ENCODE results near the gene ADH4.
"Not testable (repeated sequence)": the region's sequence is repeated elsewhere in the genome, so short reads cannot be mapped to it uniquely, and the experiment has no call there.

ADH4 gene

DNA sequence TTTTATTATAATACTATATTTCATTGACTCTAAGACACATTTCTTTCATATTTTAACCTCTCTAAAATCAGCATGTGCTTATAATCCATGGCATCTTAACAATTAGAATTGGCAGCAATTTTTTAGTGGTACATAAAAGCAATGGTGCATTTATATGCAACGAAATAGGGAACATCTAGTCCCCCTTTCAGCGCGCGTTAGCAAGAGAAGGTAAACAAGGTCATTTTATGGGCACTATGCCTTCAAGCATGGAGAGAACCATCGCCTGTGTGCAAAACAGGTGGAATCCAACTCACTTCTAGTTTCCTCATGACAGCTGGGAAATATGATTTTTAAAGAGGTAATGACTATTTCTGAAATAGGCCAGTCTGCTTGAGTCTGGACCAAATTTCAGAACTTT is 61.9 kb downstream of the ADH4 start:
- H3K4me3 ChIP-seq (ENCODE audit: low read depth, low read length): no peak overlapping the region
- no peak overlapping the region for H3K27ac ChIP-seq
- no peaks in the 10 kb centered on the region for H3K27me3 ChIP-seq (ENCODE audit: insufficient read depth, low read depth, severe bottlenecking)
- no peak for DNase-seq
- TF ChIP-seq, protein P1, sequence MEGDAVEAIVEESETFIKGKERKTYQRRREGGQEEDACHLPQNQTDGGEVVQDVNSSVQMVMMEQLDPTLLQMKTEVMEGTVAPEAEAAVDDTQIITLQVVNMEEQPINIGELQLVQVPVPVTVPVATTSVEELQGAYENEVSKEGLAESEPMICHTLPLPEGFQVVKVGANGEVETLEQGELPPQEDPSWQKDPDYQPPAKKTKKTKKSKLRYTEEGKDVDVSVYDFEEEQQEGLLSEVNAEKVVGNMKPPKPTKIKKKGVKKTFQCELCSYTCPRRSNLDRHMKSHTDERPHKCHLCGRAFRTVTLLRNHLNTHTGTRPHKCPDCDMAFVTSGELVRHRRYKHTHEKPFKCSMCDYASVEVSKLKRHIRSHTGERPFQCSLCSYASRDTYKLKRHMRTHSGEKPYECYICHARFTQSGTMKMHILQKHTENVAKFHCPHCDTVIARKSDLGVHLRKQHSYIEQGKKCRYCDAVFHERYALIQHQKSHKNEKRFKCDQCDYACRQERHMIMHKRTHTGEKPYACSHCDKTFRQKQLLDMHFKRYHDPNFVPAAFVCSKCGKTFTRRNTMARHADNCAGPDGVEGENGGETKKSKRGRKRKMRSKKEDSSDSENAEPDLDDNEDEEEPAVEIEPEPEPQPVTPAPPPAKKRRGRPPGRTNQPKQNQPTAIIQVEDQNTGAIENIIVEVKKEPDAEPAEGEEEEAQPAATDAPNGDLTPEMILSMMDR (IDR thresholded peaks at IDR 0.05; ENCODE audit: low read depth, low read length): no peak
- H3K36me3 ChIP-seq: peaks cover 75% of the 10 kb centered on the region
- H3K9me3 ChIP-seq (ENCODE audit: severe bottlenecking): no peaks in the 10 kb centered on the region

- not testable (repeated sequence) for H3K4me3 ChIP-seq (ENCODE audit: low read depth, low read length); H3K9me3 ChIP-seq (ENCODE audit: severe bottlenecking); H3K27ac ChIP-seq; H3K27me3 ChIP-seq (ENCODE audit: insufficient read depth, low read depth, severe bottlenecking); DNase-seq
- H3K36me3 ChIP-seq: peaks cover 82% of the 10 kb centered on the region
These were observed 63.2 kb downstream of the ADH4 start for GRCh38 chr4:99080869-99081268.

GRCh38 chr4:99079625-99080295 is 64.3 kb downstream of the ADH4 start:
- no peak for DNase-seq
- Histone ChIP-seq H3K36me3 (peaks cover 81% of the 10 kb centered on the region), H3K27ac (no peak overlapping the region), H3K9me3 (ENCODE audit: severe bottlenecking) (no peaks in the 10 kb centered on the region), H3K4me3 (ENCODE audit: low read depth, low read length) (no peak overlapping the region), H3K27me3 (ENCODE audit: insufficient read depth, low read depth, severe bottlenecking) (no peaks in the 10 kb centered on the region)
- TF ChIP-seq, protein P1 (IDR thresholded peaks at IDR 0.05; ENCODE audit: low read depth, low read length): no peak

GRCh38 chr4:99078931-99079624 is 65.0 kb downstream of the ADH4 start:
- no peak overlapping the region for H3K27ac ChIP-seq
- DNase-seq: no peak
- TF ChIP-seq, protein P1 (IDR thresholded peaks at IDR 0.05; ENCODE audit: low read depth, low read length): no peak
- H3K27me3 ChIP-seq (ENCODE audit: insufficient read depth, low read depth, severe bottlenecking): no peaks in the 10 kb centered on the region
- peaks cover 79% of the 10 kb centered on the region for H3K36me3 ChIP-seq
- no peak overlapping the region for H3K4me3 ChIP-seq (ENCODE audit: low read depth, low read length)
- H3K9me3 ChIP-seq (ENCODE audit: severe bottlenecking): no peaks in the 10 kb centered on the region

DNA sequence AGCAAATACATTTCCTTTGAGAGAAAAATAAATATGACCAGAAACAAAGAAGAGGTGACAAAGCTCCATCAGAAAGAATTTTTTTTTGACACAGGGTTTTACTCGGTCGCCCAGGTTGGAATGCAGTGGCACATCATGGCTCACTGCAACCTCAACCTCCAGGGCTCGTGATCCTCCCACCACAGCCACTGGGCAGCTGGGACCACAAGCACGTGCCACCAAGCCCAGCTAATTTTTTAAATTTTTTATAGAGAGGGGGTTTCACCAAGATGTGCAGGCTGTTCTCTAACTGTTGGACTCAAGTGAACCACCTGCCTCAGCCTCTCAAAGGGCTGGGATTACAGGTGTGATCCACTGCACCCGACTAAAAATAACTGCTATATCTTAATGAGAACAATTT is 65.8 kb downstream of the ADH4 start:
- no peak overlapping the region; the same call in 1 of the 2 replicates for H3K27ac ChIP-seq
- TF ChIP-seq, protein P1 (IDR thresholded peaks at IDR 0.05; ENCODE audit: low read depth, low read length): no peak
- peaks cover 80% of the 10 kb centered on the region for H3K36me3 ChIP-seq
- no peak for DNase-seq
- no peaks in the 10 kb centered on the region for H3K27me3 ChIP-seq (ENCODE audit: insufficient read depth, low read depth, severe bottlenecking)
- no peaks in the 10 kb centered on the region for H3K9me3 ChIP-seq (ENCODE audit: severe bottlenecking)
- H3K4me3 ChIP-seq (ENCODE audit: low read depth, low read length): no peak overlapping the region

DNA sequence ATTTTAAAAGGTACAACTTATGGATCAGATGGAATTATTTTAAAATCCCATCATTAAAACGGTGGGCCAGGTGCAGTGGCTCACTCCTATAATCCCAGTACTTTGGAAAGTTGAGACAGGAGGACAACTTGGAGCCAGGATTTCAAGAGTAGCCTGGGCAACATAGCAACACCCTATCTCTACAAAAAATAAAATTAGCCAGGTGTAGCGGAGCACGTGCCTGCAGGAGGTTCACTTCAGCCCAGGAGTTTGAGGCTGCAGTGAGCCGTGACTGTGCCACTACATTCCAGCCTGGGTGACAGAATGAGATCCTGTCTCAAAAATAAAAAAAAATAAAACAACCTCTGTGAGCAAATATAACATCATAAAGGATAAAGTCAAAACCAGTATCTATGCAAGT is 66.9 kb downstream of the ADH4 start:
- no peaks in the 10 kb centered on the region for H3K9me3 ChIP-seq (ENCODE audit: severe bottlenecking)
- peak overlapping the region; percentile 14 for H3K27ac ChIP-seq
- peaks cover 80% of the 10 kb centered on the region for H3K36me3 ChIP-seq
- no peak for DNase-seq
- H3K4me3 ChIP-seq (ENCODE audit: low read depth, low read length): no peak overlapping the region
- TF ChIP-seq, protein P1 (IDR thresholded peaks at IDR 0.05; ENCODE audit: low read depth, low read length): no peak
- no peaks in the 10 kb centered on the region for H3K27me3 ChIP-seq (ENCODE audit: insufficient read depth, low read depth, severe bottlenecking)
